ENCODE measurements around the gene TTLL8. TPM values are rescaled to one million over a fixed set of nuclear protein-coding genes. Genes with fewer than 3 reads are reported as not detected.

Gene TTLL8
- total and polyA plus RNA-seq, 12 donors = not detected

- H3K27ac ChIP-seq = no peak overlapping the region
- 53 to 62% (median 60%) methylated on average over 11 of the region's 11 CpGs for WGBS, 4 donors
- no peak overlapping the region for H3K4me3 ChIP-seq
- H3K4me1 ChIP-seq (replicated peaks in 1 of 2) = no peaks in the 10 kb centered on the region
- no peak for DNase-seq
- no peak for TF ChIP-seq POLR2A (IDR thresholded peaks at IDR 0.05)
- TF ChIP-seq CTCF (IDR thresholded peaks at IDR 0.05) = no peak
- no peaks in the 10 kb centered on the region for H3K9me3 ChIP-seq (replicated peaks in 1 of 3)
- H3K36me3 ChIP-seq (replicated peaks in 1 of 2) = no peaks in the 10 kb centered on the region
- H3K27me3 ChIP-seq = peaks cover 31% of the 10 kb centered on the region
- intact Hi-C loops (cut with DNase I) = no loop called here
These were observed 39.4 kb downstream of the TTLL8 start for GRCh38 chr22:50018608-50019285.

GRCh38 chr22:50017701-50018224, 40.3 kb downstream of the TTLL8 start:
- DNase-seq = no peak
- whole genome bisulfite sequencing, 4 donors = 83 to 91% (median 87%) methylated on average over 6 of the region's 6 CpGs
- H3K27me3 ChIP-seq = peaks cover 35% of the 10 kb centered on the region

GRCh38 chr22:50016988-50017700, 41.0 kb downstream of the TTLL8 start:
- Histone ChIP-seq H3K27me3 (peaks cover 41% of the 10 kb centered on the region), H3K27ac (no peak overlapping the region), H3K9me3 (replicated peaks in 1 of 3) (no peaks in the 10 kb centered on the region), H3K36me3 (replicated peaks in 1 of 2) (no peaks in the 10 kb centered on the region), H3K4me3 (no peak overlapping the region), H3K4me1 (replicated peaks in 1 of 2) (no peaks in the 10 kb centered on the region)
- WGBS, 4 donors = 72 to 85% (median 78%) methylated on average over 13 to 21 of the region's 21 CpGs
- intact Hi-C loops (cut with DNase I) = no loop called here
- DNase-seq = no peak
- TF ChIP-seq CTCF (IDR thresholded peaks at IDR 0.05) = no peak
- TF ChIP-seq POLR2A (IDR thresholded peaks at IDR 0.05) = no peak

More at GRCh38 chr22:50017701-50018224, 40.3 kb downstream of the TTLL8 start:
- Histone ChIP-seq H3K9me3 (replicated peaks in 1 of 3) (no peaks in the 10 kb centered on the region), H3K27ac (no peak overlapping the region), H3K4me3 (no peak overlapping the region), H3K4me1 (replicated peaks in 1 of 2) (no peaks in the 10 kb centered on the region), H3K36me3 (replicated peaks in 1 of 2) (no peaks in the 10 kb centered on the region)
- intact Hi-C loops (cut with DNase I) = no loop called here
- no peak for TF ChIP-seq POLR2A (IDR thresholded peaks at IDR 0.05)
- no peak for TF ChIP-seq CTCF (IDR thresholded peaks at IDR 0.05)

- intact Hi-C loops (cut with DNase I) = no loop called here
- DNase-seq = no peak
- no peak for TF ChIP-seq POLR2A (IDR thresholded peaks at IDR 0.05)
- no peak for TF ChIP-seq CTCF (IDR thresholded peaks at IDR 0.05)
- no peaks in the 10 kb centered on the region for H3K36me3 ChIP-seq (replicated peaks in 1 of 2)
- 64 to 82% (median 74%) methylated on average over 6 to 20 of the region's 20 CpGs; no CpG with 5 or more reads in 1 of the 4 donors for WGBS, 4 donors
- no peak overlapping the region for H3K27ac ChIP-seq
- H3K27me3 ChIP-seq = peaks cover 47% of the 10 kb centered on the region
- H3K9me3 ChIP-seq (replicated peaks in 1 of 3) = no peaks in the 10 kb centered on the region
- H3K4me1 ChIP-seq (replicated peaks in 1 of 2) = no peaks in the 10 kb centered on the region
- H3K4me3 ChIP-seq = no peak overlapping the region
These were observed 41.6 kb downstream of the TTLL8 start for GRCh38 chr22:50016308-50016987.
